HT-29 (cell line): Measurements from ENCODE around the gene PCDHA9. TPM values are rescaled to one million over a fixed set of nuclear protein-coding genes. Genes with fewer than 3 reads are reported as not detected.

Experiments used
- DNase-seq: peaks from one replicate; pipeline ENCODE4 v3.0.0-alpha.2; 2015; ENCODE audit warnings: low spot score
- total RNA-seq: library from RNA; depleted of rRNA; stranded (reverse); fragments of >200 nt; shearing (Covaris generic); gene quantifications from 2 replicates; pipeline ENCODE4 v1.2.3, GENCODE V29; 2014; rRNA removed

The PCDHA9 gene
- total RNA-seq, 1 experiment from 2014 or later, result not detected

DNA sequence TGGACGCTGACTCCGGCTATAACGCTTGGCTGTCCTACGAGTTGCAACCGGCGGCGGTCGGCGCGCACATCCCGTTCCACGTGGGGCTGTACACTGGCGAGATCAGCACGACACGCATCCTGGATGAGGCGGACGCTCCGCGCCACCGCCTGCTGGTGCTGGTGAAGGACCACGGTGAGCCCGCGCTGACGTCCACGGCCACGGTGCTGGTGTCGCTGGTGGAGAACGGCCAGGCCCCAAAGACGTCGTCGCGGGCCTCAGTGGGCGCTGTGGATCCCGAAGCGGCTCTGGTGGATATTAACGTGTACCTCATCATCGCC lies 29.0 kb downstream of the PCDHA9 start:
- DNase-seq, result no peak

DNA sequence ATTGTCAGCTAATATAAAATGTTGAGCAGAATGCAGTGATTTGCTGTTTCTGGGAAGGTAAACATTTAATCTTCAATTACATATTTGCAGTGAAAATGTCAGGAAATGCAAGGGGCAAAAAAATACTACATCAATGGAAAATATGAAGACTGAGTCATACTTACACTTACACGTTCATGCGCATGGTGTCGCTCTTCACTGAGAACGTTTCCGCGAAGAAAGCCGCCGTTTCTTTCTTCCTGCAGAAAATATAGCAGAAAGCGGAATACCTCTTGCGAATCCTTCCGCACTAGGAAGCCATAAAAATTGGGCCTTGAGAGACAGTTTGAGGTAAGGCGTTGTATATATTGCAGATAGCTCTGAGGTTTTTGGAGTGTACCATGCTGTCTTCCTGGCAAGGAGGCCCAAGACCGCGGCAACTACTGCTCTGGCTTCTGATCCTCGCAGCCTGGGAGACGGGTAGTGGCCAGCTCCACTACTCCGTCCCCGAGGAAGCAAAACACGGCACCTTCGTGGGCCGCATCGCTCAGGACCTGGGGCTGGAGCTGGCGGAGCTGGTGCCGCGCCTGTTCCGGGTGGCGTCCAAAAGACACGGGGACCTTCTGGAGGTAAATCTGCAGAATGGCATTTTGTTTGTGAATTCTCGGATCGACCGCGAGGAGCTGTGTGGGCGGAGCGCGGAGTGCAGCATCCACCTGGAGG lies 33.9 kb downstream of the PCDHA9 start, which contains the start of gene PCDHA13:
TSS of gene PCDHA13 (plus strand) at position 236 of the 702 bp plus-strand sequence. CDS start at position 381, 145 bp downstream.
- DNase-seq, result no peak

- DNase-seq, result peak; percentile 42
These were observed 34.4 kb downstream of the PCDHA9 start for GRCh38 chr5:140882591-140882899.

DNA sequence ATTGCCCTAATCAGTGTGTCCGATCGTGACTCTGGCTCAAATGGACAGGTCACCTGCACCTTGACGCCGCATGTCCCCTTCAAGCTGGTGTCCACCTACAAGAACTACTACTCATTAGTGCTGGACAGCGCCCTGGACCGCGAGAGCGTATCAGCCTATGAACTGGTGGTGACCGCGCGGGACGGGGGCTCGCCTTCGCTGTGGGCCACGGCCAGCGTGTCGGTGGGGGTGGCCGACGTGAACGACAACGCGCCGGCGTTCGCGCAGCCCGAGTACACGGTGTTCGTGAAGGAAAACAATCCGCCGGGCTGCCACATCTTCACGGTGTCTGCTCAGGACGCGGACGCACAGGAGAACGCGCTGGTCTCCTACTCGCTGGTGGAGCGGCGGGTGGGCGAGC lies 35.2 kb downstream of the PCDHA9 start:
- no peak for DNase-seq

DNA sequence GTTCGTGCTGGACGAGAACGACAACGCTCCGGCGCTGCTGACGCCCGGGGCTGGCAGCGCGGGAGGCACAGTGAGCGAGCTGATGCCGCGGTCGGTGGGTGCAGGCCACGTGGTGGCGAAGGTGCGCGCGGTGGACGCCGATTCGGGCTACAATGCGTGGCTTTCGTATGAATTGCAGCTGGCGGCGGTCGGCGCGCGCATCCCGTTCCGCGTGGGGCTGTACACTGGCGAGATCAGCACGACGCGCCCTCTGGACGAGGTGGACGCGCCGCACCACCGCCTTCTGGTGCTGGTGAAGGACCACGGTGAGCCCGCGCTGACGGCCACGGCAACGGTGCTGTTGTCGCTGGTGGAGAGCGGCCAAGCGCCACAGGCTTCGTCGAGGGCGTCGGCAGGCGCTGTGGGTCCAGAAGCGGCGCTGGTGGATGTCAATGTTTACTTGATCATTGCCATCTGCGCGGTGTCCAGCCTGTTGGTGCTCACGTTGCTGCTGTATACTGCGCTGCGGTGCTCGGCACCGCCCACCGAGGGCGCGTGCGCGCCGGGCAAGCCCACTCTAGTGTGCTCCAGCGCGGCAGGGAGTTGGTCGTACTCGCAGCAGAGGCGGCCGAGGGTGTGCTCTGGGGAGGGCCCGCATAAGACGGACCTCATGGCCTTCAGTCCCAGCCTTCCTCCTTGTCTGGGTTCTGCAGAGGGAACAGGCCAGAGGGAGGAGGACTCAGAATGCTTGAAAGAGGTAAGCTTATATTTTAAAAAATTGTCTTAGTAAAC lies 35.9 kb downstream of the PCDHA9 start:
- DNase-seq, result no peak

Other genes with a start within 250 kb of the PCDHA9 start
- 8.0 and 12.2 TPM in 2 replicates for gene CD14, start 215.2 kb upstream of the PCDHA9 start, total RNA-seq
- gene TMCO6, start 208.9 kb upstream of the PCDHA9 start, total RNA-seq, result 39.5 and 52.2 TPM in 2 replicates
- gene NDUFA2, start 200.8 kb upstream of the PCDHA9 start, total RNA-seq, result 112 and 134 TPM in 2 replicates
- gene IK, start 200.6 kb upstream of the PCDHA9 start, total RNA-seq, result 48.3 and 62.7 TPM in 2 replicates
- 39.1 and 45.8 TPM in 2 replicates for gene WDR55, start 183.5 kb upstream of the PCDHA9 start, total RNA-seq
- gene DND1, start 174.8 kb upstream of the PCDHA9 start, total RNA-seq, result 2.7 and 2.9 TPM in 2 replicates
- gene HARS1, start 157.0 kb upstream of the PCDHA9 start, total RNA-seq, result 70.2 and 70.8 TPM in 2 replicates
- 20.4 and 24.0 TPM in 2 replicates for gene HARS2, start 156.9 kb upstream of the PCDHA9 start, total RNA-seq
- gene ZMAT2, start 147.9 kb upstream of the PCDHA9 start, total RNA-seq, result 26.8 and 29.3 TPM in 2 replicates
- gene PCDHA1, start 62.2 kb upstream of the PCDHA9 start, total RNA-seq, result not detected in 2 replicates
- gene PCDHA2, start 53.5 kb upstream of the PCDHA9 start, total RNA-seq, result 0.05 TPM in 1 of 2 replicates, not detected in the other
- not detected in 2 replicates for gene PCDHA3, start 47.3 kb upstream of the PCDHA9 start, total RNA-seq
- not detected in 2 replicates for gene PCDHA4, start 41.3 kb upstream of the PCDHA9 start, total RNA-seq
- gene PCDHA5, start 26.8 kb upstream of the PCDHA9 start, total RNA-seq, result not detected in 2 replicates
- gene PCDHA6, start 20.4 kb upstream of the PCDHA9 start, total RNA-seq, result not detected in 2 replicates
- gene PCDHA7, start 14.1 kb upstream of the PCDHA9 start, total RNA-seq, result not detected in 2 replicates
- not detected in 2 replicates for gene PCDHA8, start 7.2 kb upstream of the PCDHA9 start, total RNA-seq
- 0.25 TPM in 1 of 2 replicates, not detected in the other for gene PCDHA10, start 7.5 kb downstream of the PCDHA9 start, total RNA-seq
- not detected in 2 replicates for gene PCDHA11, start 20.6 kb downstream of the PCDHA9 start, total RNA-seq
- 0.13 TPM in 1 of 2 replicates, not detected in the other for gene PCDHA12, start 26.9 kb downstream of the PCDHA9 start, total RNA-seq
- gene PCDHA13, start 33.7 kb downstream of the PCDHA9 start, total RNA-seq, result not detected in 2 replicates
- not detected in 2 replicates for gene PCDHAC1, start 77.9 kb downstream of the PCDHA9 start, total RNA-seq
- 0.03 and 0.10 TPM in 2 replicates for gene PCDHAC2, start 118.1 kb downstream of the PCDHA9 start, total RNA-seq
- gene PCDHB1, start 203.0 kb downstream of the PCDHA9 start, total RNA-seq, result not detected in 2 replicates
- 0.13 TPM in 1 of 2 replicates, not detected in the other for gene PCDHB2, start 246.2 kb downstream of the PCDHA9 start, total RNA-seq